Lung (tissue), 12 donors: ENCODE results near the gene PRR16. TPM values are rescaled to one million over a fixed set of nuclear protein-coding genes. Genes with fewer than 3 reads are reported as not detected.

Experiments
- ATAC-seq: fragments of 200-7000 bp; cut with Tn5 transposase; one replicate; pipeline ENCODE4 v1.9.1; 2020; ENCODE audit warnings: moderate number of reproducible peaks; ENCODE audit not compliant: insufficient read depth, low FRiP score
- DNase-seq, 3 donors: peaks; one replicate each; pipeline ENCODE4 v3.0.0-alpha.2; 2013 to 2017
- H3K27ac ChIP-seq, 2 donors: one replicate each; pipeline ENCODE4 v1.5.1; 2013; ENCODE audit warnings: mild to moderate bottlenecking in 2 of 2, moderate library complexity in 2 of 2, control low read depth in 1 of 2, inconsistent platforms in 1 of 2, low read depth in 1 of 2, low read length in 1 of 2
- H3K27me3 ChIP-seq, 3 donors: one replicate each; pipeline ENCODE4 v1.5.1; 2013; ENCODE audit warnings: low read length in 2 of 3; ENCODE audit not compliant: control insufficient read depth in 3 of 3, insufficient read depth in 3 of 3
- H3K36me3 ChIP-seq, 4 donors: one replicate each; pipeline ENCODE4 v1.5.1; 2013; ENCODE audit warnings: low read length in 4 of 4, mild to moderate bottlenecking in 1 of 4, moderate library complexity in 1 of 4; ENCODE audit not compliant: control insufficient read depth in 4 of 4, insufficient read depth in 4 of 4
- H3K4me1 ChIP-seq, 5 donors: one replicate each; pipeline ENCODE4 v1.5.1; 2013; ENCODE audit warnings: low read length in 5 of 5, mild to moderate bottlenecking in 2 of 5, moderate library complexity in 1 of 5; ENCODE audit not compliant: control insufficient read depth in 5 of 5, insufficient read depth in 5 of 5
- H3K4me3 ChIP-seq: one replicate; pipeline ENCODE4 v1.5.1; 2013; ENCODE audit warnings: mild to moderate bottlenecking, control low read depth, moderate library complexity
- H3K9ac ChIP-seq, 2 donors: one replicate each; pipeline ENCODE4 v1.5.1; 2013; ENCODE audit warnings: low read length in 2 of 2, control low read depth in 1 of 2; ENCODE audit not compliant: insufficient read depth in 1 of 2
- H3K9me3 ChIP-seq, 4 donors: one replicate each; pipeline ENCODE4 v1.5.1; 2013; ENCODE audit warnings: low read length in 3 of 4, mild to moderate bottlenecking in 1 of 4, moderate library complexity in 1 of 4; ENCODE audit not compliant: control insufficient read depth in 4 of 4, insufficient read depth in 3 of 4
- CTCF ChIP-seq: IDR thresholded peaks from 2 replicates; pipeline ENCODE4 v1.5.1; 2012; ENCODE audit warnings: mild to moderate bottlenecking; ENCODE audit errors: control extremely low read depth, extremely low read depth
- WGBS, 2 donors: extraction: QIAGEN DNeasy Blood & Tissue Kit; methylation state at CpG; one replicate each; pipeline ENCODE4 v1.1.7; 2013; 5-methylcytosine and 5-hydroxymethylcytosine counted together
- polyA plus RNA-seq, 2 donors: library from polyadenylated mRNA; stranded (reverse); fragments of 200-250 nt; gene quantifications; one replicate each; pipeline ENCODE4 v1.2.1, GENCODE V29; 2013
- total RNA-seq, 2 donors: library from RNA; depleted of rRNA in 1 of 2; stranded (reverse); fragments of >200 nt in 1 of 2; gene quantifications; one replicate each; pipeline ENCODE4 v1.2.1, GENCODE V29; 2014 to 2021
- donor health status: control.
- donor health status: control.
- donor health status: Bipolar disorder and iron deficiency.
- donor health status: healthy.
- donor health status: DM: yes; HTN: yes; CAD: no.

Gene PRR16
- total and polyA plus RNA-seq, 4 donors = 1.1 to 6.6 (median 5.9) TPM

- H3K4me3 ChIP-seq = no peak overlapping the region
- no peaks in the 10 kb centered on the region for H3K27me3 ChIP-seq
- no peak overlapping the region for H3K27ac ChIP-seq
- no peak for ATAC-seq
- no peak for TF ChIP-seq CTCF
- H3K4me1 ChIP-seq = peaks cover 0 to 5% (median 0%) of the 10 kb centered on the region in 5 donors
- DNase-seq = peak in 2 of 3 donors; percentile 14 to 17
- H3K36me3 ChIP-seq = no peaks in the 10 kb centered on the region
- no peaks in the 10 kb centered on the region for H3K9me3 ChIP-seq
- no peak overlapping the region for H3K9ac ChIP-seq
Measured at GRCh38 chr5:120568711-120569110, 104.6 kb downstream of the PRR16 start.

DNA sequence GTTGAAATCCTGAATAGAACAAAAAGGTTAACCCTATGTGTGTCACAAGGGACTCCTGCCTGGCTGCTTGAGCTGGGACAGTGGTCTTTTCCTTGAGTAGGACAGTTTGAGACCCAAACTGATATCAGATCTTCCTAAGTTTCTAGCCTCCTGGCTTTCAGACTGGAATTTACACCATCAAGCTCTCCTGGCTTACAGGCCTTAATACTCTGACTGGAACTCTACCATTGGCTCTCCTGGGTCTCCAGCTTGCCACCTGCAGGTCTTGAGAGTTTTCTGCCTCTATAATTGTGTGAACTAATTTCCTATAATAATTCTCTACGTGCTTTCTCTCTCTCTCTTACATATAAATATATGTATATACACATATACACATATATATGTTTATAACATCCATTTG, 112.5 kb downstream of the PRR16 start:
- no peak for DNase-seq
- H3K36me3 ChIP-seq = no peaks in the 10 kb centered on the region
- H3K9me3 ChIP-seq = no peaks in the 10 kb centered on the region
- H3K27ac ChIP-seq = no peak overlapping the region
- no peaks in the 10 kb centered on the region for H3K27me3 ChIP-seq
- H3K9ac ChIP-seq = no peak overlapping the region
- TF ChIP-seq CTCF = no peak
- no peaks in the 10 kb centered on the region for H3K4me1 ChIP-seq
- no peak overlapping the region for H3K4me3 ChIP-seq
- ATAC-seq = no peak
- WGBS, 2 donors = 48 to 57% methylated on average over 1 of the region's 1 CpG

GRCh38 chr5:120582635-120583034, 118.5 kb downstream of the PRR16 start:
- Histone ChIP-seq H3K27me3 (no peaks in the 10 kb centered on the region), H3K27ac (no peak overlapping the region), H3K36me3 (no peaks in the 10 kb centered on the region), H3K9ac (no peak overlapping the region), H3K9me3 (no peaks in the 10 kb centered on the region), H3K4me1 (no peaks in the 10 kb centered on the region), H3K4me3 (no peak overlapping the region)
- TF ChIP-seq CTCF = no peak
- DNase-seq = no peak
- ATAC-seq = no peak
- WGBS, 2 donors = 29 to 33% methylated on average over 2 of the region's 2 CpGs

DNA sequence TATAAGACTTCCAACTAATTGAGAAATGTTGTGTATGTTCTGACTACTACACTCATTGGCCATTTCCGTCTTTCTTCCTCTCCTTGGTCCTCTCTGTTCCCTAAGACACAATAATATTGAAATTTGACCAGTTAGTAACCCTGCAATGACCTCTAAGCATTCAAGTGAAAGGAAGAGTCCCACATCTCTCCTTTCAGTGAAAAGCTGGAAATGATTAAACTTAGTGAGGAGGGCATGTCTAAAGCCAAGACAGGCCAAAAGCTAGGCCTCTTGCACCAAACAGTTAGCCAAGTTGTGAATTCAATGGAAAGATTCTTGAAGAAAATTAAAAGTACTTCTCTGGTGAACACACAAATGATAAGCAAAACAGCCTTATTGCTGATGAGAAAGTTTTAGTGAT, 122.5 kb downstream of the PRR16 start:
- DNase-seq = no peak
- Histone ChIP-seq H3K27ac (no peak overlapping the region), H3K4me3 (no peak overlapping the region), H3K27me3 (no peaks in the 10 kb centered on the region), H3K36me3 (no peaks in the 10 kb centered on the region), H3K9ac (no peak overlapping the region), H3K4me1 (no peaks in the 10 kb centered on the region), H3K9me3 (no peaks in the 10 kb centered on the region)
- ATAC-seq = no peak
- no peak for TF ChIP-seq CTCF
- WGBS, 2 donors = 67 to 90% methylated on average over 1 of the region's 1 CpG
